Measurements from ENCODE around the gene MACF1. TPM values are rescaled to one million over a fixed set of nuclear protein-coding genes. Genes with fewer than 3 reads are reported as not detected.
A peak's percentile ranks its signal among the peaks of the same experiment; 100 is the strongest.

The MACF1 gene
- total and polyA plus RNA-seq, 2 of the 13 experiments (the other 11 are each of a cell fraction or from before 2014, with no cell fraction given) = 36.7 to 65.4 TPM

- TF ChIP-seq YEATS4 (CRISPR knock-in tag; IDR thresholded peaks at IDR 0.05; ENCODE audit: borderline replicate concordance) (peak; percentile 54), ZNF230 (CRISPR knock-in tag; IDR thresholded peaks at IDR 0.05) (no peak), SMARCE1 (IDR thresholded peaks at IDR 0.05; ENCODE audit: borderline replicate concordance) (no peak), TEAD2 (CRISPR knock-in tag; IDR thresholded peaks at IDR 0.05) (no peak), ZNF121 (CRISPR knock-in tag; IDR thresholded peaks at IDR 0.05) (no peak), ZNF589 (CRISPR knock-in tag; conservative IDR thresholded peaks at IDR 0.05) (no peak), ZNF574 (CRISPR knock-in tag; IDR thresholded peaks at IDR 0.05) (peak; percentile 13; the same call in 1 of the 2 replicates), CHCHD3 (CRISPR knock-in tag; IDR thresholded peaks at IDR 0.05) (0 out of 2 replicates have a peak, but pooled peaks have one; percentile 43), SPEN (CRISPR knock-in tag; IDR thresholded peaks at IDR 0.05; ENCODE audit: low read depth) (no peak), PITX1 (CRISPR knock-in tag; IDR thresholded peaks at IDR 0.05) (no peak), ZNF572 (CRISPR knock-in tag; IDR thresholded peaks at IDR 0.05) (no peak), ZNF670 (CRISPR knock-in tag; IDR thresholded peaks at IDR 0.05; ENCODE audit: borderline replicate concordance) (no peak), SMC3 (IDR thresholded peaks at IDR 0.05; ENCODE audit: low read length) (no peak), ZNF83 (CRISPR knock-in tag; IDR thresholded peaks at IDR 0.05; ENCODE audit: borderline replicate concordance) (no peak), SMARCC2 (IDR thresholded peaks at IDR 0.05) (no peak)
- TF ChIP-seq, protein P1, sequence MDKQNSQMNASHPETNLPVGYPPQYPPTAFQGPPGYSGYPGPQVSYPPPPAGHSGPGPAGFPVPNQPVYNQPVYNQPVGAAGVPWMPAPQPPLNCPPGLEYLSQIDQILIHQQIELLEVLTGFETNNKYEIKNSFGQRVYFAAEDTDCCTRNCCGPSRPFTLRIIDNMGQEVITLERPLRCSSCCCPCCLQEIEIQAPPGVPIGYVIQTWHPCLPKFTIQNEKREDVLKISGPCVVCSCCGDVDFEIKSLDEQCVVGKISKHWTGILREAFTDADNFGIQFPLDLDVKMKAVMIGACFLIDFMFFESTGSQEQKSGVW (CRISPR knock-in tag; IDR thresholded peaks at IDR 0.05; ENCODE audit: borderline replicate concordance) = no peak
- TF ChIP-seq, protein P2, sequence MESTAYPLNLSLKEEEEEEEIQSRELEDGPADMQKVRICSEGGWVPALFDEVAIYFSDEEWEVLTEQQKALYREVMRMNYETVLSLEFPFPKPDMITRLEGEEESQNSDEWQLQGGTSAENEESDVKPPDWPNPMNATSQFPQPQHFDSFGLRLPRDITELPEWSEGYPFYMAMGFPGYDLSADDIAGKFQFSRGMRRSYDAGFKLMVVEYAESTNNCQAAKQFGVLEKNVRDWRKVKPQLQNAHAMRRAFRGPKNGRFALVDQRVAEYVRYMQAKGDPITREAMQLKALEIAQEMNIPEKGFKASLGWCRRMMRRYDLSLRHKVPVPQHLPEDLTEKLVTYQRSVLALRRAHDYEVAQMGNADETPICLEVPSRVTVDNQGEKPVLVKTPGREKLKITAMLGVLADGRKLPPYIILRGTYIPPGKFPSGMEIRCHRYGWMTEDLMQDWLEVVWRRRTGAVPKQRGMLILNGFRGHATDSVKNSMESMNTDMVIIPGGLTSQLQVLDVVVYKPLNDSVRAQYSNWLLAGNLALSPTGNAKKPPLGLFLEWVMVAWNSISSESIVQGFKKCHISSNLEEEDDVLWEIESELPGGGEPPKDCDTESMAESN (CRISPR knock-in tag; conservative IDR thresholded peaks at IDR 0.05) = no peak; the same call in 1 of the 2 replicates
- TF ChIP-seq, protein P3, sequence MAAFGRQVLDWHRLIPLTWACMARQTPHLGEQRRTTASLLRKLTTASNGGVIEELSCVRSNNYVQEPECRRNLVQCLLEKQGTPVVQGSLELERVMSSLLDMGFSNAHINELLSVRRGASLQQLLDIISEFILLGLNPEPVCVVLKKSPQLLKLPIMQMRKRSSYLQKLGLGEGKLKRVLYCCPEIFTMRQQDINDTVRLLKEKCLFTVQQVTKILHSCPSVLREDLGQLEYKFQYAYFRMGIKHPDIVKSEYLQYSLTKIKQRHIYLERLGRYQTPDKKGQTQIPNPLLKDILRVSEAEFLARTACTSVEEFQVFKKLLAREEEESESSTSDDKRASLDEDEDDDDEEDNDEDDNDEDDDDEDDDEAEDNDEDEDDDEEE (CRISPR knock-in tag; IDR thresholded peaks at IDR 0.05) = no peak
- TF ChIP-seq, protein P4, sequence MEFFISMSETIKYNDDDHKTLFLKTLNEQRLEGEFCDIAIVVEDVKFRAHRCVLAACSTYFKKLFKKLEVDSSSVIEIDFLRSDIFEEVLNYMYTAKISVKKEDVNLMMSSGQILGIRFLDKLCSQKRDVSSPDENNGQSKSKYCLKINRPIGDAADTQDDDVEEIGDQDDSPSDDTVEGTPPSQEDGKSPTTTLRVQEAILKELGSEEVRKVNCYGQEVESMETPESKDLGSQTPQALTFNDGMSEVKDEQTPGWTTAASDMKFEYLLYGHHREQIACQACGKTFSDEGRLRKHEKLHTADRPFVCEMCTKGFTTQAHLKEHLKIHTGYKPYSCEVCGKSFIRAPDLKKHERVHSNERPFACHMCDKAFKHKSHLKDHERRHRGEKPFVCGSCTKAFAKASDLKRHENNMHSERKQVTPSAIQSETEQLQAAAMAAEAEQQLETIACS (CRISPR knock-in tag; IDR thresholded peaks at IDR 0.05) = no peak
- TF ChIP-seq, protein P5, sequence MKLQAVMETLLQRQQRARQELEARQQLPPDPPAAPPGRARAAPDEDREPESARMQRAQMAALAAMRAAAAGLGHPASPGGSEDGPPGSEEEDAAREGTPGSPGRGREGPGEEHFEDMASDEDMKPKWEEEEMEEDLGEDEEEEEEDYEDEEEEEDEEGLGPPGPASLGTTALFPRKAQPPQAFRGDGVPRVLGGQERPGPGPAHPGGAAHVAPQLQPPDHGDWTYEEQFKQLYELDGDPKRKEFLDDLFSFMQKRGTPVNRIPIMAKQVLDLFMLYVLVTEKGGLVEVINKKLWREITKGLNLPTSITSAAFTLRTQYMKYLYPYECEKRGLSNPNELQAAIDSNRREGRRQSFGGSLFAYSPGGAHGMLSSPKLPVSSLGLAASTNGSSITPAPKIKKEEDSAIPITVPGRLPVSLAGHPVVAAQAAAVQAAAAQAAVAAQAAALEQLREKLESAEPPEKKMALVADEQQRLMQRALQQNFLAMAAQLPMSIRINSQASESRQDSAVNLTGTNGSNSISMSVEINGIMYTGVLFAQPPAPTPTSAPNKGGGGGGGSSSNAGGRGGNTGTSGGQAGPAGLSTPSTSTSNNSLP (IDR thresholded peaks at IDR 0.05; ENCODE audit: low read depth, low read length) = no peak
Observed at GRCh38 chr1:39491146-39491921, 286.8 kb downstream of the MACF1 start, which contains the start of gene BMP8A (continued).

Data from HepG2 (cell line).